ENCODE data around the gene ZNF699. TPM values are rescaled to one million over a fixed set of nuclear protein-coding genes. Genes with fewer than 3 reads are reported as not detected.

Gene ZNF699
- polyA plus RNA-seq, 1 donor from 2014 or later, result 21.7 TPM

Other genes with a start within 250 kb of the ZNF699 start
- gene OR1M1, start 222.8 kb downstream of the ZNF699 start, polyA plus RNA-seq, result not detected in 2 replicates
- not detected in 2 replicates for gene OR7G2, start 202.4 kb downstream of the ZNF699 start, polyA plus RNA-seq
- not detected in 2 replicates for gene OR7G1, start 194.1 kb downstream of the ZNF699 start, polyA plus RNA-seq
- not detected in 2 replicates for gene OR7G3, start 182.9 kb downstream of the ZNF699 start, polyA plus RNA-seq
- 14.5 and 18.5 TPM in 2 replicates for gene ZNF317, start 169.4 kb downstream of the ZNF699 start, polyA plus RNA-seq
- 0.09 and 0.30 TPM in 2 replicates for gene OR7D2, start 130.9 kb downstream of the ZNF699 start, polyA plus RNA-seq
- gene OR7D4, start 90.2 kb downstream of the ZNF699 start, polyA plus RNA-seq, result not detected in 2 replicates
- not detected in 2 replicates for gene OR7E24, start 58.9 kb downstream of the ZNF699 start, polyA plus RNA-seq
- gene ZNF559, start 14.3 kb upstream of the ZNF699 start, polyA plus RNA-seq, result 50.4 and 57.7 TPM in 2 replicates
- gene ZNF177, start 53.2 kb upstream of the ZNF699 start, polyA plus RNA-seq, result 51.0 and 61.1 TPM in 2 replicates
- gene ZNF266, start 125.7 kb upstream of the ZNF699 start, polyA plus RNA-seq, result 67.6 and 89.4 TPM in 2 replicates
- gene ZNF560, start 188.8 kb upstream of the ZNF699 start, polyA plus RNA-seq, result 0.52 and 0.61 TPM in 2 replicates
- gene ZNF426, start 228.8 kb upstream of the ZNF699 start, polyA plus RNA-seq, result 12.2 and 14.3 TPM in 2 replicates

Measured in neural cell (in vitro differentiated cells).